T47D (cell line): ENCODE measurements around the gene KRTAP19-5.

Experiments used
- DNase-seq, 2 experiments: peaks; one replicate each; pipeline versions ENCODE4 v3.0.0 to v3.0.0-alpha.2; 2011 to 2012; ENCODE audit warnings: low read depth in 1 of 2, low spot score in 1 of 2
- JUND ChIP-seq: IDR thresholded peaks from 2 replicates; pipeline ENCODE4 v1.6.1; 2012; ENCODE audit warnings: low read depth
- in situ Hi-C: cut with HindIII; loops from 2 replicates; pipeline ENCODE4 v1.10.0; 2016; ENCODE audit warnings: low sequenced_read_pairs, low pct_unique_long_range_greater_than_20kb

The KRTAP19-5 gene

DNA sequence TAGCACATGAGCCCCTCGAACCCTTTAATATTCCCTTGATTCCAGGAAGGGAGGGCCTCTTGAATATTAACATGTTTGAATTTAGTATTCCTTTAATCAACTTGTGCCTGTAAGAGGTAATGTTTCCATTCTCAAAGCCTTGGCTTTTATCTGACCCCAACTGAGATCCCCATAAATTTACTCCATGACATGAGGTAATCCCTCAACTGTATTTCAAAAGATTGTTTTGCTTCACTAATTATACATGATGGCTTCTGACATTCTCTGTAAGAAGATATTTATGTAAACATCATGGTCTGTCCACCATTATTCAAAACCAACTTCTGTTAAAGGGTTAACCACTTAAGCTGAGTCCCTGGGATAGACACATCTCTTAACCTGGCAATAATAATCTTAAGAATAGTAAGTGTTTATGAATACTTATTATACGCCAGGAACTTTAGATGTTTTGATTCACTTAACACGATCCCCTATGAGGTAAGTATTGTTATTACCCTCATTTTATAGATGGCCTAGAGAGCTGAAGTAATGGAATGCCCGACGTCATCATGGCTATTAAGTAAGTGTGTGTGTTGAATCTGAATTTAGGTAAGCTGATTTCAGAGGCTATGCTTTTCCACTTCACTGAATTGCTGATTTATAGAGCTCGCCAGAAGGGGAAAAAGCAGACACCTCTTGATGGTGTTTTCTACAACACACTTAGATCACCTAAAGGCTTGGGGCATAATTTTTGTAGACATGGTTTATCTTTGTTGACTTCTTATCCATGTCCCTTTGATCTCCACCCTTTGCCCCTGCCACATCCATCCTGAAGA lies 32.8 kb downstream of the KRTAP19-5 start:
- in situ Hi-C loops = no loop called here
- no peak for DNase-seq
- TF ChIP-seq JUND = no peak

DNA sequence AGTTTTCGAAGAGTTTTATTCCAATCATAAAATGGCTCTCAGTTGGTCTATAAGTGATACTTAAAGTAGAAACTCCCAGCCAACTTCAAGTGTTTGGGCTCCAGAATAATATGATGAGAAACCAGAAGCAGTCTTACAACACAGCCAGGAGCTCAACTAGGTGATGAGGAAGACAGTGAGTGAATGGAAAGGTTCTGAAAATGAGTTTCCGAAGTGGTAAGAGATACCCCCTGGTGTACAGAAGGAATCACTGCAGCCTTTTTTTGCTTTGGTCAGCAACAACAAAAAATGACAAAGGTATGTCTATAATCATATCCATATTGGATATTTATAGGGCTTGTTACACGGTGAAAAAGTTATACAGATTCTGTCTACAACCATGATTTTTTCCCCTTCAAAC lies 38.2 kb downstream of the KRTAP19-5 start:
- in situ Hi-C loops = no loop called here
- DNase-seq = peak in 1 of 2 experiments; percentile 62
- TF ChIP-seq JUND = no peak
